ENCODE results near the gene PTPN5.

Gene PTPN5

GRCh38 chr11:18798799-18799469 lies 7.3 kb upstream of the PTPN5 start:
- peak; percentile 10 for DNase-seq (ENCODE audit: low read depth)
- no peak for TF ChIP-seq CTCF (IDR thresholded peaks at IDR 0.05; ENCODE audit: low read length, missing control alignments)
- no peak overlapping the region for H3K4me3 ChIP-seq (replicated peaks; ENCODE audit: low read depth, low read length)

GRCh38 chr11:18794956-18795355 lies 3.4 kb upstream of the PTPN5 start:
- DNase-seq (ENCODE audit: low read depth) = no peak
- H3K4me3 ChIP-seq (replicated peaks; ENCODE audit: low read depth, low read length) = no peak overlapping the region
- no peak for TF ChIP-seq CTCF (IDR thresholded peaks at IDR 0.05; ENCODE audit: low read length, missing control alignments)

- DNase-seq (ENCODE audit: low read depth) = no peak
- TF ChIP-seq CTCF (IDR thresholded peaks at IDR 0.05; ENCODE audit: low read length, missing control alignments) = no peak
- no peak overlapping the region for H3K4me3 ChIP-seq (replicated peaks; ENCODE audit: low read depth, low read length)
Measured at GRCh38 chr11:18792827-18793226, 1.2 kb upstream of the PTPN5 start.

- TF ChIP-seq CTCF (IDR thresholded peaks at IDR 0.05; ENCODE audit: low read length, missing control alignments) = no peak
- no peak overlapping the region for H3K4me3 ChIP-seq (replicated peaks; ENCODE audit: low read depth, low read length)
- DNase-seq (ENCODE audit: low read depth) = no peak
Measured at GRCh38 chr11:18791969-18792628, 501 bp upstream of the PTPN5 start.

GRCh38 chr11:18790883-18791206 lies 753 bp downstream of the PTPN5 start:
- no peak for TF ChIP-seq CTCF (IDR thresholded peaks at IDR 0.05; ENCODE audit: low read length, missing control alignments)
- no peak overlapping the region for H3K4me3 ChIP-seq (replicated peaks; ENCODE audit: low read depth, low read length)

GRCh38 chr11:18789942-18790341 lies 1.7 kb downstream of the PTPN5 start:
- H3K4me3 ChIP-seq (replicated peaks; ENCODE audit: low read depth, low read length) = no peak overlapping the region
- no peak for DNase-seq (ENCODE audit: low read depth)
- TF ChIP-seq CTCF (IDR thresholded peaks at IDR 0.05; ENCODE audit: low read length, missing control alignments) = no peak

More at GRCh38 chr11:18790883-18791206, 753 bp downstream of the PTPN5 start:
- no peak for DNase-seq (ENCODE audit: low read depth)

GRCh38 chr11:18785411-18785810 lies 6.2 kb downstream of the PTPN5 start:
- no peak overlapping the region for H3K4me3 ChIP-seq (replicated peaks; ENCODE audit: low read depth, low read length)
- TF ChIP-seq CTCF (IDR thresholded peaks at IDR 0.05; ENCODE audit: low read length, missing control alignments) = no peak
- DNase-seq (ENCODE audit: low read depth) = no peak

All from fibroblast of pulmonary artery (primary cell).